ENCODE results near the gene TCP11. TPM values are rescaled to one million over a fixed set of nuclear protein-coding genes. Genes with fewer than 3 reads are reported as not detected.

TCP11 gene
- 0.99 TPM for total RNA-seq

DNA sequence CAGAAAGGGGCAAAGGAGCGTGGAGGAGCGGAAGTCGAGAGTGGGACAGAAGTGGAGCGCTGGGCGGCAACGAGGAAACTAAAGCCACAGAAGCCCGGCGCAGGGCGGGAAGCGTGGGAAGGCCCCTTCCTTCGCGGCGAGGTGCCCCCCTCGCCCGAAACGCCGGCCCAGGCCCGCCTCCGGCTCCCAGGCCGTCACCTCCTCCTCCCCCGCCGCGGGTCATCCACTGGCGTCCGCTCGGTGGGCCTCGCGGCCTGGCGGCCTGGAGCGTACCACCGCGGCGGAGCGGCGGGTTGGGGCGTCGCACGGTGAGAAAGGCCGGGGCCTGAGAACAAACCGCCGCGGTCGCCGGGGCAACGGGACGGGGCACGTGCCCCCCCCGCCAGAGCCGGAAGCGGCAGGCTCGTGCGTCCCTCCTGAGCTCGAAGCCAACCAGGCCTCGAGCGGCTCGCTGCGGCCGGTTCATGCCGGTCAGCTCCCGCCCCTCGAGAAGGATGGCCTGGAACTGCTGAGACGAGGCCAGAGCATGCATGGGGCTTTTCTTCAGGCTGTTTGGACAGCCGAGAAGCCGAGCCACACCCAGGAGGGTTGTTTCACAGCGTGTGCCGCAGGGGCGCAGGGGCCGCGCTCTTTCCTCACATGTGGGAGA lies at the start of gene TCP11:
Gene TCP11, minus strand, starts transcription at position 333 of the 649 bp plus-strand sequence. CDS start 469 bp downstream, outside the sequence.

Other genes with a start within 250 kb of the TCP11 start
- 10.0 TPM for gene SCUBE3, start 72.6 kb upstream of the TCP11 start, total RNA-seq
- gene ZNF76, start 118.4 kb upstream of the TCP11 start, total RNA-seq = 34.7 TPM
- gene DEF6, start 156.5 kb upstream of the TCP11 start, total RNA-seq = 7.1 TPM
- gene PPARD, start 201.2 kb upstream of the TCP11 start, total RNA-seq = 9.4 TPM

Data from camera-type eye (tissue), 1 donor.